HG03060 (cell line): ENCODE results near the gene GDPGP1.
"Not testable (repeated sequence)": the region's sequence is repeated elsewhere in the genome, so short reads cannot be mapped to it uniquely, and the experiment has no call there.

Experiments
- ATAC-seq: cut with Tn5 transposase; IDR thresholded peaks from one replicate; pipeline ENCODE4 v1.9.1; 2021; ENCODE audit warnings: low read depth, moderate number of reproducible peaks; ENCODE audit not compliant: unreplicated experiment

GDPGP1 gene

DNA sequence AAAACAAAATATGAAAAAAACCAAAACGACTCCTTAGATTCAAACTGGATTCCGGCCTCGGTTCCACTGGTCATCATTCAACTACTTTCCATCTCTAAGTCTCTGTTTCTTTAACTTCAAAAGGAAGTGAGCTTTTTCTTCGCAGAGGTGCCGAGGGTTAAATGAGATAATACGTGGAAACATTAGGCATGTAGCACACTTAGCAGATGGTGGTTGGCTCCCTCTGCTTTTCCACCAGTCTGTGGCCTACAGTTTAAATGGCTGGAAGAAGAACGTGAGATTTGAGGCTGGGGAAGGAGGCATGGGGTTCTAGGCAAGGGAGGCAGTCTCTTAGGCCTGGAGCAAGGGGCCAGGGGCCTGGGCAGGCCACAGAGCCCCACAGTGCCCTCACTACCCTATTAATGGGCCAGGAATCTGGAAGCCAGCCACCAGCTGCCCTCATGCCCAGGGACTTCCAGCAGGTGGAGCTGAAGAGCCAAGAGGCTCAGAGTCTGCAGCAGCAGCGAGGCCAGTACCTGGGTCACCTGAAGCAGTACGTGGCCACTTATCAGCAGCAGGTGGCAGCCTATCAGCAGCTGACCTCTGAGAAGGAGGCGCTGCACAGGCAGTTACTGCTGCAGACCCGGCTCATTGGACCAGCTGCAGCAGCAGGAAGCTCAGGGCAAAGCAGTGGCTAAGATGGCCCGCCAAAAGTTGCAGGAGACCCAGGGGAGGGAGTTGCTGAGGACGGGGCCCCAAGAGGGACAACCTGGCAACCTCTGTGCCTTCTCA, 59.2 kb downstream of the GDPGP1 start:
- not testable (repeated sequence) for ATAC-seq

- ATAC-seq, result no peak
These were observed 60.1 kb downstream of the GDPGP1 start for GRCh38 chr15:90294159-90294558.

DNA sequence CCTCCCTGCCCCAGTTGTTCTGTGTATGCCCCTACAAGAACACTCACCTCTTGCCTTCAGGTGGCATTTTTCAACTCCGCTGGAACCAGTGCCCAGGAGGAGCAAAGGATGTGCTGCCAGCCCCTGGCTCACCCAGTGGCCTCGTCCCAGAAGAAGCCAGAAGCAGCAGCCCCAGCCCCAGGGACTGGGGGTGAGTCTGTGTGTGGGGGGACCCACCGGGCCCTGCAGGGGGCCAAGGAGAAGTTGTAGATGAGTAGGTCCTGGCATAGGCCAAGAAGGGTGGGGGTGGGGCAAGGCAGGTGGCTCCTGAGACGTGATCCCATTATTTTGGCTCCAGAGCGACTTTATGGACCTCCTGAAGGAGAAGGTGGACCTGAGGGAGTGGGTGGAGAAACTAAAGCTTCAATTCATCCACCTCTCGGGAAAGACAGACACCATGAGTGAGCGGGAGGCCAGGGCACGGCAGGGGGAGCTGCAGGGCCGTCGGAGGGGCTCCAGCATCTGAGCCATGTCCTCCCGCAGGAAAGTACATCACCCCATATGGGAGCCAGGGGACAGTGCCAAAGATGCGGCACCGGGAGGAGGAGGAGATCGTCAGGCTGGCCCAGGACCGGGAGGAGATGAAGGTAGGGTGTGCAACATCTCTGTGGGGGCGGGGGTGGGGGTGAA, 60.7 kb downstream of the GDPGP1 start:
- no peak for ATAC-seq

- ATAC-seq, result no peak
These were observed 61.2 kb downstream of the GDPGP1 start for GRCh38 chr15:90295270-90295648.
